H1 (cell line): ENCODE data around the gene OTUD5. TPM values are rescaled to one million over a fixed set of nuclear protein-coding genes. Genes with fewer than 3 reads are reported as not detected.

Experiments
- CTCF ChIA-PET: fragments of 300-600 bp; sonication (Branson Sonifier 250); formaldehyde crosslinking; loops from one replicate; lab custom pipeline; 2021; ENCODE audit not compliant: partially characterized antibody; lab: Charles Lee
- POLR2A ChIA-PET: fragments of 300-600 bp; sonication (Branson Sonifier 250); formaldehyde crosslinking; loops from one replicate; lab custom pipeline; 2021; ENCODE audit warnings: inconsistent platforms; ENCODE audit not compliant: partially characterized antibody; lab: Charles Lee
- DNase-seq, 2 experiments: peaks; one replicate each; pipeline versions ENCODE4 v3.0.0 to v3.0.0-alpha.2; 2010 to 2022; ENCODE audit warnings: low spot score in 2 of 2, low read depth in 1 of 2, mixed read lengths in 1 of 2
- FAIRE-seq: peaks from 2 replicates; lab custom pipeline; 2011; peaks lifted over from hg19 to GRCh38; lab: Jason Lieb, UNC
- H2AFZ ChIP-seq: 2 replicates; pipeline ENCODE4 v1.8.1; 2012; ENCODE audit warnings: low read length, inconsistent platforms
- H2AK5ac ChIP-seq: 2 replicates; pipeline ENCODE4 v1.6.1; 2013; ENCODE audit warnings: low read depth, low read length
- H2BK120ac ChIP-seq: replicated peaks from 2 replicates; pipeline ENCODE3; 2013; ENCODE audit warnings: low read depth, low read length, inconsistent platforms
- H2BK12ac ChIP-seq: 2 replicates; pipeline ENCODE4 v1.6.1; 2013; ENCODE audit warnings: low read depth, low read length
- H2BK15ac ChIP-seq: 2 replicates; pipeline ENCODE4 v1.6.1; 2013; ENCODE audit warnings: low read length
- H2BK20ac ChIP-seq: 2 replicates; pipeline ENCODE4 v1.6.1; 2013; ENCODE audit warnings: low read length
- H2BK5ac ChIP-seq: 2 replicates; pipeline ENCODE4 v1.6.1; 2013; ENCODE audit warnings: low read depth, low read length
- H3K14ac ChIP-seq: 2 replicates; pipeline ENCODE4 v1.6.1; 2013; ENCODE audit warnings: inconsistent platforms; ENCODE audit not compliant: insufficient read length
- H3K18ac ChIP-seq: 2 replicates; pipeline ENCODE4 v1.6.1; 2013; ENCODE audit warnings: low read length; ENCODE audit errors: extremely low read depth
- H3K23ac ChIP-seq: 2 replicates; pipeline ENCODE4 v1.6.1; 2013; ENCODE audit warnings: inconsistent platforms; ENCODE audit not compliant: insufficient read length
- H3K23me2 ChIP-seq: 2 replicates; pipeline ENCODE4 v1.6.1; 2013; ENCODE audit warnings: low read depth, low read length
- H3K27ac ChIP-seq: 2 replicates; pipeline ENCODE4 v1.6.1; 2011; ENCODE audit warnings: low read depth, low read length, inconsistent platforms
- H3K27me3 ChIP-seq, 4 experiments: replicated peaks in 1 of 4; 1 replicate in 1 of 4; 2 replicates in 3 of 4; pipeline versions ENCODE4 v1.6.1 to v1.8.1; 2011 to 2013; ENCODE audit warnings: low read length in 3 of 4, mild to moderate bottlenecking in 3 of 4, inconsistent platforms in 2 of 4, mixed read lengths in 2 of 4, moderate library complexity in 1 of 4; ENCODE audit not compliant: control insufficient read depth in 3 of 4, insufficient read depth in 3 of 4; ENCODE audit errors: extremely low read depth in 1 of 4
- H3K36me3 ChIP-seq, 4 experiments: 2 replicates each; pipeline versions ENCODE4 v1.6.1 to v1.8.1; 2011 to 2013; ENCODE audit warnings: mild to moderate bottlenecking in 4 of 4, low read length in 3 of 4, moderate library complexity in 2 of 4, control low read depth in 1 of 4, inconsistent platforms in 1 of 4; ENCODE audit not compliant: insufficient read depth in 4 of 4, control insufficient read depth in 2 of 4
- H3K4ac ChIP-seq: replicated peaks from 2 replicates; pipeline ENCODE3; 2013; ENCODE audit warnings: low read length, low read depth, mixed read lengths, inconsistent platforms; ENCODE audit not compliant: insufficient read length
- H3K4me1 ChIP-seq, 4 experiments: replicated peaks in 1 of 4; 1 replicate in 1 of 4; 2 replicates in 3 of 4; pipeline versions ENCODE4 v1.6.1 to v1.8.1; 2011 to 2013; ENCODE audit warnings: low read length in 3 of 4, inconsistent platforms in 2 of 4, mixed read lengths in 1 of 4; ENCODE audit not compliant: insufficient read depth in 4 of 4, control insufficient read depth in 3 of 4
- H3K4me2 ChIP-seq, 2 experiments: 2 replicates each; pipeline versions ENCODE4 v1.6.1 to v1.8.1; 2011 to 2013; ENCODE audit warnings: low read depth in 2 of 2, low read length in 2 of 2, control low read depth in 1 of 2, inconsistent platforms in 1 of 2, mild to moderate bottlenecking in 1 of 2; ENCODE audit not compliant: insufficient read depth in 1 of 2
- H3K4me3 ChIP-seq, 4 experiments: fragments of 200-600, 300-600 bp in 1 of 4; sonication (generic), shearing (Covaris generic), sonication (Bioruptor Twin) in 1 of 4; 2 replicates each; pipeline versions ENCODE4 v1.5.1 to v1.8.1; 2011 to 2016; ENCODE audit warnings: low read length in 4 of 4, low read depth in 3 of 4, control low read depth in 2 of 4, inconsistent platforms in 2 of 4, mild to moderate bottlenecking in 2 of 4, mixed read lengths in 1 of 4, moderate library complexity in 1 of 4; ENCODE audit not compliant: insufficient read depth in 2 of 4; ENCODE audit errors: extremely low read depth in 1 of 4
- H3K56ac ChIP-seq: replicated peaks from 2 replicates; pipeline ENCODE3; 2013; ENCODE audit warnings: low read depth, mild to moderate bottlenecking, mixed read lengths, low read length, inconsistent platforms; ENCODE audit not compliant: insufficient read length
- H3K79me1 ChIP-seq: 2 replicates; pipeline ENCODE4 v1.6.1; 2013; ENCODE audit warnings: low read depth, low read length, control low read depth
- H3K79me2 ChIP-seq, 2 experiments: 2 replicates each; pipeline versions ENCODE4 v1.6.1 to v1.8.1; 2012 to 2013; ENCODE audit warnings: low read length in 2 of 2, mild to moderate bottlenecking in 2 of 2, inconsistent platforms in 1 of 2; ENCODE audit not compliant: insufficient read depth in 2 of 2, control insufficient read depth in 1 of 2
- H3K9ac ChIP-seq, 4 experiments: replicated peaks in 1 of 4; 1 replicate in 1 of 4; 2 replicates in 3 of 4; pipeline versions ENCODE4 v1.6.1 to v1.8.1; 2011 to 2013; ENCODE audit warnings: low read depth in 3 of 4, low read length in 3 of 4, control low read depth in 2 of 4, mild to moderate bottlenecking in 2 of 4, moderate library complexity in 2 of 4, inconsistent platforms in 1 of 4; ENCODE audit errors: extremely low read depth in 1 of 4
- H3K9me3 ChIP-seq, 2 experiments: 2 replicates each; pipeline versions ENCODE4 v1.6.1 to v1.8.1; 2012 to 2013; ENCODE audit warnings: mild to moderate bottlenecking in 2 of 2, moderate library complexity in 2 of 2, control low read depth in 1 of 2, inconsistent platforms in 1 of 2, low read depth in 1 of 2, low read length in 1 of 2, mixed read lengths in 1 of 2; ENCODE audit not compliant: insufficient read depth in 2 of 2
- H4K20me1 ChIP-seq, 2 experiments: replicated peaks in 1 of 2; 2 replicates each; pipeline versions ENCODE3 to v1.8.1; 2011 to 2013; ENCODE audit warnings: inconsistent platforms in 2 of 2, low read length in 2 of 2, mild to moderate bottlenecking in 1 of 2; ENCODE audit not compliant: insufficient read depth in 2 of 2, control insufficient read depth in 1 of 2
- H4K5ac ChIP-seq: 2 replicates; pipeline ENCODE4 v1.6.1; 2013; ENCODE audit warnings: low read length, low read depth, mixed read lengths, inconsistent platforms; ENCODE audit not compliant: insufficient read length
- H4K8ac ChIP-seq: 2 replicates; pipeline ENCODE4 v1.8.0; 2013; ENCODE audit warnings: mild to moderate bottlenecking, moderate library complexity, low read length, inconsistent platforms; ENCODE audit not compliant: insufficient read depth; ENCODE audit errors: extremely low read depth
- H4K91ac ChIP-seq: replicated peaks from 2 replicates; pipeline ENCODE3; 2013; ENCODE audit warnings: low read length, mixed read lengths, inconsistent platforms; ENCODE audit not compliant: insufficient read length
- WGBS, 2 experiments: shearing (Covaris generic) in 1 of 2; methylation state at CpG; one replicate each; pipeline versions ENCODE4 v1.1.6 to v1.1.7; 2013 to 2015; ENCODE audit warnings: low lambda C conversion rate in 2 of 2, mixed read lengths in 2 of 2, inconsistent platforms in 1 of 2, low coverage in 1 of 2, missing lambda C conversion rate in 1 of 2; ENCODE audit not compliant: insufficient replicate concordance in 2 of 2, insufficient coverage in 1 of 2, insufficient read length in 1 of 2; ENCODE audit errors: extremely low coverage in 1 of 2, missing lambda C conversion rate in 1 of 2; 5-methylcytosine and 5-hydroxymethylcytosine counted together
- polyA plus RNA-seq, 7 experiments: library from polyadenylated mRNA; depleted of rRNA in 3 of 7; stranded (reverse) in 5 of 7; unstranded in 2 of 7; fragments of >200 nt in 5 of 7; fragments of 200-250 nt in 2 of 7; gene quantifications; 1 replicate in 5 of 7; 2 replicates in 1 of 7; 4 replicates in 1 of 7; pipeline versions ENCODE4 v1.2.1 to v1.2.3, GENCODE V29; 2011 to 2013; ENCODE audit warnings: missing spikeins in 2 of 7, mixed read lengths in 2 of 7
- total RNA-seq: library from RNA; stranded (reverse); fragmentation: NEBNext Ultra II Directional; extraction: Animal tissue kit (Norgen Biotek cat#: 25700); gene quantifications from 2 replicates; pipeline ENCODE4 v1.2.1, GENCODE V29; 2021

OTUD5 gene
- total and polyA plus RNA-seq, 2 of the 8 experiments (the other 6 are each of a cell fraction or from before 2014, with no cell fraction given): 46.3 to 53.5 TPM

GRCh38 chrX:48961585-48962091 lies 4.2 kb upstream of the OTUD5 start:
- Histone ChIP-seq H3K27me3 (no peaks in the 10 kb centered on the region), H3K36me3 (peaks cover 0 to 4% (median 0%) of the 10 kb centered on the region in 4 experiments; a peak in 3 of 8 replicates), H4K5ac (no peak overlapping the region), H3K9me3 (no peaks in the 10 kb centered on the region), H3K79me2 (peaks cover 4% of the 10 kb centered on the region in 2 experiments; a peak in 2 of 4 replicates), H2BK120ac (no peak overlapping the region), H2BK12ac (no peak overlapping the region), H4K20me1 (no peaks in the 10 kb centered on the region), H3K18ac (no peak overlapping the region), H2BK5ac (no peak overlapping the region), H2AK5ac (no peak overlapping the region), H3K4ac (no peak overlapping the region), H2AFZ (no peak overlapping the region), H3K23me2 (peaks cover 4% of the 10 kb centered on the region; the same call in 1 of the 2 replicates), H3K14ac (no peak overlapping the region), H3K79me1 (0 out of 2 replicates have a peak, but pooled peaks cover 1% of the 10 kb centered on the region), H2BK20ac (no peak overlapping the region), H3K4me1 (peaks cover 0 to 2% (median 0%) of the 10 kb centered on the region in 4 experiments; a peak in 3 of 7 replicates), H3K9ac (no peak overlapping the region), H3K4me3 (no peak overlapping the region), H3K23ac (no peak overlapping the region), H2BK15ac (no peak overlapping the region), H3K27ac (no peak overlapping the region), H4K91ac (no peak overlapping the region), H4K8ac (no peak overlapping the region; the same call in 1 of the 2 replicates), H3K56ac (no peak overlapping the region), H3K4me2 (no peak overlapping the region)
- FAIRE-seq (no peak), DNase-seq (no peak)
- ChIA-PET CTCF (no interaction called here), POLR2A (interaction anchor here (1.0 to 2.9 kb wide), 2 partner anchors 10 to 16 kb away, joined by 3 to 13 read pairs; partner anchors contain the start of gene KCND1)
- WGBS, 2 experiments: 74% methylated on average over 3 of the region's 5 CpGs; no CpG with 5 or more reads in 1 of the 2 experiments
